Islet of Langerhans (tissue), 1 donor: ENCODE results near the gene RNF169.
"Not testable (repeated sequence)": the region's sequence is repeated elsewhere in the genome, so short reads cannot be mapped to it uniquely, and the experiment has no call there.

Experiments used
- FAIRE-seq: peaks from one replicate; lab custom pipeline; 2011; peaks lifted over from hg19 to GRCh38; lab: Jason Lieb, UNC

The RNF169 gene

DNA sequence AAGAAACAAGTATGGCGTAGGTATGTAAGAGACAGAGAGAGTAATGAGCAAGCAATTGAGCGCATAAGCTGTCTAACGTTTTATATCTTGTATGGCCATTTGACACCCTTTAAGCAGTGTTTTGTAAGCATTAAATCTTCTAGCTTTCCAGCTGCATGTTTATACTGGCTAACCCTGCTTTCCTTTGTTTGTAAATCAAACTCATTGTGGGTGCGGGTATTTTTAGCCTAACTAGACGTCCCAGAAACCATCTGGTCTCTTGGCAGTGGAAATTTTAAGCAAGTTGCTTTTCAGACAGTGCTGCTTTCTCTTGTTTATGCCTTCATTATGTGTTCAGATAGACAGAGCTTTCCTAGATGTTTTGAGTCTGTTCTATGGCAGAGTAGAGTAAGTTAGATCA lies 73.5 kb downstream of the RNF169 start:
- no peak for FAIRE-seq

DNA sequence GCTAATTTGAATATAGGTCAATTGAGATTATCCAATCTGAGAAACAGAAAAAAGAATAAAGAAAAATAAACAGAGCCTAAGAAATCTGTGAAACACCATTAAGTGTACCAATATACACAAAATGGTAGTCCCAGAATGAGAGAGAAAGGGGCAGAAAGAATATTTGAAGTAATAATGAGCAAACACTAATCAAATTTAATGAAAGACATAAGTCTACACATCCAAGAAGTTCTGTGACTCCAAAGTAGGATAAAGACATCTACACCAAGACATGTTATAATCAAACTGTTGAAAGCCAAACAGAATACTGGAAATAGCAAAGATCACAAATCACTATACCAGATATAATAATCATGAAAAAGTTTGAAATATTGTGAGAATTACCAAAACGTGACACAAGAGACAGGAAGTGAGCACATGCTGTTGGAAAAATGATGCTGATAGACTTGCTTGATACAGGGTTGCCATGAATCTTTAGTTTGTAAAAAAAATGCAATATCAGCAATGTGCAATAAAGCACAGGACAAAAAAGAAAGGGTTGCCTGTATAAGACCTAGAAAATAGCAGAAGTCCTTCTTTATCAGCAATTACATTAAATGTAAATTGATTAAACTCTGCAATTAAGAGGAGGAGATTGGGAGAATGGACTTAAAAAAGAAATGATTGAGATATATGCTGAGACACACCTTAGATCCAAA lies 75.8 kb downstream of the RNF169 start:
- no peak for FAIRE-seq

DNA sequence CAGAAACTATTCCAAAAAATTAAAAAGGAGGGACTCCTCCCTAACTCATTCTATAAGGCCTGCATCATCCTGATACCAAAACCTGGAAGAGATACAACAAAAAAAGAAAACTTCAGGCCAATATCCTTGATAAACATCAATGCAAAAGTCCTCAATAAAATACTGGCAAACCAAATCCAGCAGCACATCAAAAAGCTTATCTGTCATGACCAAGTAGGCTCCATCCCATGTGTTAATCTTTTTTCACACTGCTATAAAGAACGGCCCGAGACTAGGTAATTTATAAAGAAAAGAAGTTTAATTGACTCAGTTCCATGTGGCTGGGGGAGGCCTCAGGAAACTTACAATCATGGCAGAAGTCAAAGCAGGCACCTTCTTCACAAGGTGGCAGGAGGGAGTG lies 76.9 kb downstream of the RNF169 start:
- not testable (repeated sequence) for FAIRE-seq

DNA sequence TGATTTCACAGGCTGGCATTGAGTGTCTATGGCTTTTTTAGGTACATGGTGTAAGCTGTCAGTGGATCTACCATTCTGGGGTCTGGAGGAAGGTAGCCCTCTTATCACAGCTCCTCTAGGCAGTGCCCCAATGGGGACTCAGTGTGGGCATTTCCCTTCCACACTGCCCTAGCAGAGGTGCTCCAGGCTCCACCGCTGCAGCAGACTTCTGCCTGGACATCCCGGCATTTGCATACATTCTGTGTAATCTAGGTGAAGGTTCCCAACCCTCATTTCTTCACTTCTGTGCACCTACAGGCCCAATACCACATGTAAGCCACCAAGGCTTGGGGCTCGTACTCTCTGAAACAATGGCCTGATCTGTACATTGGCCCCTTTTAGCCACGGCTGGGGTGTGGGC lies 78.3 kb downstream of the RNF169 start:
- no peak for FAIRE-seq

DNA sequence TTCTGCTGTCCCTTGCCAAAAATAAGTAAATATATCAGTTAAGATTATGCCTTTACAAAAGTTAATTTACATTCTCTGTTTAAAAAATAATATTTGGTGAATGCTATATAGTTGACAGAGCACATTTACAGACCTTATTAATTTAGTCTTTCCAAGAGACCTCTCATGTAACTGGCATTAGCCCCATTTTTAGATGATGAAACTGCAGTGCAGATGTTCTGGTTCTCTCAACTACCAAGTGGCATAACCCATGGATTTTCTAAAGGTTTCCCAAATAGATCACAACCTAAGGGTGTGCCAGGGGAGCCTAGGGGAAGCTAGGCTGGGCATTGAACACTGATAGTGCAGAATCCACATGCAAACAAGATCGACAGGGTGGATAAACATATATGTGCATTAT lies 88.5 kb downstream of the RNF169 start:
- no peak for FAIRE-seq

DNA sequence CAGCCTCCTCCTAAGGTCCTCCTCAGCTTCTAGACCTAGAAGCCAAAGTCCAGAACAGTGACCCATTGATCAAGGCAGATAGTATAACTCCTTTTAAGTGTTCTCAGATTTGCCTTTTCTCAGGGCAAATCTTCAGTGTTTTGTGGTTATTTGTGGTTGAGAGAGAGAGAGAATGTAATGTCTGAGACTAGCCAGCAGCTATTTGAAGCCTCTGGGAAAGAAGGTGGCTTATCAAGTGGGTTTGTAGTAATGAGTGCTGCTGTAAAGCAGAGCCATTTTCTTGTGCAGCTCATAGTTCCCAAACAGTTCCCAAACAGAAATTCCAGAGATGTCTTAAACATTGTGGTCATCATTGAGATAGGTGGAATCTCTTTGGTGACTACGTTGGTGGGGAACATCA lies 89.5 kb downstream of the RNF169 start:
- no peak for FAIRE-seq

DNA sequence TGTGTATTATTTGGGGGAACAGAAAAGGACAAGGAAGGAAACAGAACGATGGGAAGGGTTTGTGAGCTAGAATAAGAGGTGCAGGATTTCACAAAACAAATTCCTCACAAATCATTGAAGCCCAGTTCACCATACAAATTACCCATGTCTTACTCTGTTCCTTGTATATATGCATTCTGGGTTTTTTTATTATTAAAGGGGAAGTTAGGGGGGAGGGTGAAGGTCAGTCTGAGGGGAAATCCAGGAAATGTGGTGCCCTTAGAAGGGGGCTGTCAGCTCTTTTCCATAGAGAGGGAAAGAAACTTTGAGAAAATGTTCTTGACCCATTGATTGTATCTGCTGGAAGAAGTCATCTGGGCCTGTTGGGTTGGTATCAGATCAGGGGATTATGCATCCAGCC lies 90.8 kb downstream of the RNF169 start:
- FAIRE-seq = no peak

DNA sequence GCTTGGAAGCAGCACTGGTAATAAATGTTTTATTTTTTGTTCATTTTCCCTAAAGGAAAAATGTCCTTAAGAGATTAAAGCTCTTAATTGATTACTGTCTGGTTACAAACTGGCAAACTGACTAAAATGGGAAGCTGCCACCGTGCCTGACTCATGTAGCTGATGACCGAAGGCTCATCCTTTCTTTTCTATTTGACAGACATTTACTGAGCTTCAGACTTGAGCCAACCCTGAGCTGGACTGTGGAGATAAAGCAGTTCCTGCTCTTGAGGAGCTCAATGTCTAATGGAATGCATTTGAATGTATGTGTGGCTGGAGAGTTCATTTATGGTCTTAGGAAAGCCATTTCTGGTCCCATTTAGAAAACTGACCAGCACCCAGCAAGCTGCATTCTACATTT lies 91.3 kb downstream of the RNF169 start:
- FAIRE-seq = no peak

DNA sequence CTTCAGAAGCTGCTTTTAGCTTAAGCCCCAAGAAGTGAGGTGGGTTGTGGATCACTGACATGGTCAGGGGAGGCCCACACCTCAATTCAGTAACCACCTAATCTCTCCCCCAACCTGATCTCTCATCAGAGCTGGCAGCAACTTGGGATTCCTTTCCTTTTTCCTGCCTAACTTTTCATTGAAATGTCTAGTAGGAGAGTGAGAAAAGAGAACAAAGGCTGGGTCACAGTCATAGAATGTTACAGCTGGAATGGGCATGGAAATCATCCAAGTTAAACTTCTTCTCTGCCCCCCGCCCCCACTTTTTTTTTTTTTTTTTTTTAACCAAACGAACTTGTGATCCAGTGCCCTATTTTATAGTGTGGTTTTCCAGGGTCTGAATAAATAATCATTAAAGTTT lies 91.8 kb downstream of the RNF169 start:
- FAIRE-seq = no peak

DNA sequence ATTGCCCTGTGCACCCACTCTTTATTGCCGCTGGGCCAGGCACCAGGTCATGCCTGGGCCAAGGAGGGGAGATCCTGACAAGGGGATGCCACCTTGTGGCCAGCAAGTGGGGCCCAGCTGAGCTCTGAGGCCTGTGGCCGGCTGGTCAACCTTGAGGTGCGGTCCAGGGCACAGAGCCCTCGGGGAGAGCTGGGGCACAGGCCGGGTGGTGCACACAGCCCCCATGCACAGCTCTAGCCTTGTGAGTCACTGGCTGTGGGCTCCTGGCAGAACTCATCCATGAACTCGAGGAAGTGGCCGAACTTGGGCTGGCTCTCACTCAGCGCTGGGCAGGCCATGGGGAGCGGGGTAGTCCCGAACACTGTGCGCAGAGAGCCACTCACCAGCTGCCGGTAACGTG lies 94.3 kb downstream of the RNF169 start:
- FAIRE-seq = no peak

DNA sequence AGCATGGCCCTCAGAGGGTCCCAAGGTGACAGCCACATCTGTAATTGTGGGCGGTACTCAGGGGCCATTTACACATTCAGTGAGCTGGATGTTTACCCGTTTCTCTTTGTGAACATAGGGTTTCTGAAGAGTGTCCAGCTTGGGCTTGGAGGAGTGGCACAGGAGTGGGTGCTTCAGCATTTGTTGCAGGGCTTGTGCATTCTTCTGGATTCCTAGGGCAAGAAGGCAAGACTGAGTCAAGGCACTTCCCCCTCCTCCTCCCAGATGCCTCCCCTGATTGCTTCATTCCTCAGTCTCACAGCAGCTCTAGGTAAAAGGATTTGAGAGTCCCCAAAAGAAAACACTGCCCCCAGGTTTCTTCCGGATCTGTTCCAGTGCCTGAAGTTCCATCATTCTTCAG lies 95.4 kb downstream of the RNF169 start:
- no peak for FAIRE-seq

DNA sequence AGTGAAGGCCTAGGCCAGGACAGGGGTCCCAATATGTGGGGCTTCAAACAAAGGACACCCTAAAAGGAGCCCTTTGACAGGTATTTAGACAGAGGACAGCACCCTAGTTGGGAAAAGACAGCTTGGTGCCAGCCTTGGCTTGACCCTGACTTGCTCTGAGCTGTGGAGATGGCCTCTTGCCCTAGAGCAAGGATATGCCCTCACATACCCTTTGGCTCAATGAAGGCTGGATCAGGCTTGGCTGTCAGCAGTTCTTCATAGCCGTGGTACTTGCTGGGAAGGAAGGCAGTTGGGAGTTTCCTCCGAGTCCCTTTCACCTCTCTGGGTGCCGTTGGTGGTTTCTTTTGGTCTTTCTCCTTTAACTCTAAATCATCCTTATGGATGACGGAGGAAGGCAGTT lies 96.2 kb downstream of the RNF169 start:
- FAIRE-seq = no peak

DNA sequence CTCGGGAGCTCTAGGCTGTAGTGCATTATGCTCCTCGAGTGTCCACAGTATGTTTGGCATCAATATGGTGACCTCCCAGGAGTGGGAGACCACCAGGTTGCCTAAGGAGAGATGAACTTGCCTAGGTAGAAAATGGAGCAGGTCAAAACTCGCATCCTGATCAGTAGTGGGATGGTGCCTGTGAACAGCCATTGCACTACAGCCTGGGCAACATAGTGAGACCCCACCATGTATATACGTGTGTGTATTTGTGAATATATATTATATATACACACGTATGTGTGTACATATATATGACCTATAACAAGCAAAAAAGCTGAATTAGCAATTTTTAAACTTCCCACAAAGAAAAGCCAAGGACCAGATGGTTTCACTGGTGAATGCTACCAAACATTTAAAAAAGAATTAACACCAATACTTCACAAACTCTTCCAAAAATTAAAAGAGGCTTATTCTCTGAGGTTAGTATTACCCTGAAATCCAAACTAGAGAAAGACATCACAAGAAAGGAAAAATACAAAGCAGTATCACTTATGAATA lies 97.4 kb downstream of the RNF169 start:
- FAIRE-seq = no peak

DNA sequence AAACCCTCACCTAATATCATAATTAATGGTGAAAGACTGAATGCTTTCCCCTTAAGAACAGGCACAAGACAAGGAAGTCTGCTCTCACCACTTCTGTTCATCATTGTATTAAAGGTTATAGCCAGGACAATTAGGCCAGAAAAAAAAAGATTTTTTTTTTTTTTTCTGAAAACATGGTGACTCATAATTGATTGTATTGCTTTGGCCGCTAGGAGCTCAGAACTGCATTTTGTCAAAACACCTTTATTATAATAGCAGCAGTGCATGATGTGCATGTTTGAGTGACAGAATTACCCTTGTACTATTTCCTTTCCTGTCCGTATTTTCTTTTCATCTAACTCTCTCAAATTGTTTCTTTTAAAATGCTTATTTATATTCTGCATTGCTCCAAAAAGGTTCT lies 98.1 kb downstream of the RNF169 start:
- no peak for FAIRE-seq

DNA sequence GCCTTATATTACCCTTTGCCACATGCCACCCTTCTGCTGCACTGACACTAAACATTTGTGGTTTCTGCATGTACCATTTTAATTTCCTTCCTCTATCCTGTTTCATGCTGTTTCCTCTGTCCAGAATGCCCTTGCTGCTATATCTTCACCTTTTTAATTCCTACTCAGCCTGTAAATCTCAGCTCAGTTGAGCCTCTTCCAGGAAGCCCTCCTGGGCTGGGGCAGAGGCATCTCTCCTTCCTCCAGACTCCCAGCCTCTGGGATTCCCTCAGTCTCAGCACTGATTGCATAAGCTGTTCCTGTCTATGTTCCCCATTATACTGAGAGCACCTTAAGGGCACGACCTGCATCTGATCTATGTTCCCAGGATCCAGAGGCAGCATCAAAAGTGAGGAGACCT lies 98.7 kb downstream of the RNF169 start:
- no peak for FAIRE-seq

DNA sequence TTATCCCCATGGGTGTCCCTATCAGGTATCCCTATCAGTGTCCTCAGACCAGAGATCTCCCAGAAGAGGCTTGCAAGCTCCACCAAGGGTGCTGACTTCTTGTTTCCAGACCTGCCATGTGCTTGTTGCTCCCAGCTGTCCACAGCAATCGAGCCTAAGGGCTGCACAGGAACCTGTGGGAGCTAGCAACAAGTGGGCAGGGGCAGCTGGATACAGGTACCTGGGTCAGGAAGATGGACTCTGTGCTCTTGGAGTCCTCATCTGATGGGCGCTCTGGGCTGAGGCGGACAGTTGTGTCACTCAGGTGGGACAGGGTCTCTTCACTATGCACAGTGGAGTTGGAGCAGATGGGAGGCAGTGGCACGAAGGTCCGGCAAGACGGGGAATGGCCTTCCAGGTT lies 99.2 kb downstream of the RNF169 start:
- no peak for FAIRE-seq

DNA sequence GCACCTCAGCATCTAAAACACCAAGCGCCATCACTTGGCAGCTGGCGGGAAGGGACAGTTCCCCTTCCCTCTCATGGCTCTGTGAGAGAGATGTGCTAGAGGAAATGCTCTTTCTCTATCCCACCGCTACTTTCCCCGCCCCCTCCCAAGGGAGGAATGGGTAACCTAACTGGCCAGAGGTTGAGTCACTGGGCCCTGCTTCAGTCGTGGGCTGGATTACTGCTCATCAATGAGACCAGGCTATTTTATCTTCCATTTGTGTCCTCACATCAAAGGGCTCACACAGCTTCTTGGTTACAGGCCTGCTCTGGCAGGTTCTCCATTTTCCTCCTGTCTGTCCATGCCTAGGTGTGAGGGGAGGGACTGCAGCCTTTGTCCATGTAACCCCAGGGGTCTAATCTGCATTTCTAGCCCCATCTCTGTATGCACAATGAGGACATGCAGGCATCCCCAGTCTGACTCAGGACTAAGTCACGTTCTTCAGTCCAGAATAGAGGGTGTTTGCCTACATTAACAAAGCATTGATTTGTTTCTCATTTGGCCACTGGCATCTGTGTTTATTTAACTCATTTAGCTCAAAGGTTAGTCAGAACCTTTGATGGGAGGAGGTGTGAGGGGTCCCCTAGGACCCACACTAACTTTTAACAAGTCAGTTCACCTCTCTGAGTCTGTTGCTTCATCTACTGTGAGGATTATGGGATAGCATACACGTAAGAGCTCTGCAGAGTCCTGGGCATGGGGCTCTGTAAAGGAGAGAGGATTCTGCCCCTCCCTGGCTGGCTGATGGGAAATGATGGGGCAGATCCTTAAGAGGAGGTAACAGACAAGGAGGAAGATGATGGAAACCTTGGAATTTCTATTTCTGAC lies 101.1 kb downstream of the RNF169 start:
- no peak for FAIRE-seq

DNA sequence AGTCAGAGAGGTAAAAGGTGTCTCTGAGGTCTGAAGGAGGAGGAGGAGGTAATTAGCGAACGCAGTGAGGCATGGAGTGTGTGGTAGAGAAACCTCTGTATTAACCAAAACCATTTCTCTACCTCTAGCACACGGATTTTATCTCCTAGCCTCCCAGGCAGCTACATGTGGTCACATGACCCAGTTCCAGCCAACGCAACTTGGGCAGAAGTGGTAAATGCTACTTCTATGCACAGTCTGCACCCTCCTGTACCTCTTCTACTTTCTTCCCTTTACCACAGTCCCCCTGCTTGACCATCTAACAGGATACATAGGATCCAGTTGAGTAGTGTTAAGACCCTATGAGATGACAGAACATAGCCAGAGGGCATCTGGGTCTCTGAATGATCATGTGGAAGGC lies 104.6 kb downstream of the RNF169 start:
- FAIRE-seq = no peak

DNA sequence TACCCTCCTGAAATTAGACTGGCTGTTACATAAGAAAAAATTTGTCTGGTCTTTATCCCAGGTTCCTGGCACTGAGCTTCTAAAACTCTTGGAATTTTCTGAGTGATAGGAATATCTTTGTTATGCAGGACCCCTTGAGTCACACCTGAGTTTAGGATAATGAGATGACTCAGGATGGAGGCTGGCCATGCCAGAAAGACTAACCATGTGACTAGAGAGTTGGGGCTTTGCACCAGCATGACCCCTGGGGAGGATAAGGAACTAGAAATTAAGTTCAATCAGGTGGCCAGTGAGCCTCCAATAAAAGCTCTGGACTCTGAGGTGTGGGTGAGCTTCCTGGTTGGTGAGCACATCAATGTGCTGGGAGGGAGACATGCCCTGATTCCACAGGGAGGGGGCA lies 112.1 kb downstream of the RNF169 start:
- FAIRE-seq = no peak

DNA sequence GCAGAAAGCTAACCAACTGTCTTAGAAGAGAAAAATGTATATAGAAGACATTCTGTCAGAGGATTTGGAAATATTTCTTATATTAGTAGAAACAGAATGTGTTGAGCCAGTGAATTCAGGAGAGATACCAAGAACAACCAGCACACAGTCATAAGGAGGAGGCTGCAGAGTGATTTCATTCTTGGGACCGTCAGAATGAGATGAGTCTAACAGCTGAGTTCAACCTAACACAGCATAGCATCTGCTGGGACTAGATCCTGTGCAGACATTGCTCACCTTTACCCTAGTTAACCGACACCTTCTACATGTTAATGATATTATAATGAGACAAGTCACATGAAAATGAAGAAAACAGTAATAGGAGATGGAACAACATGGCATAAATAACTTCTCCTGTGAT lies 114.8 kb downstream of the RNF169 start:
- no peak for FAIRE-seq

DNA sequence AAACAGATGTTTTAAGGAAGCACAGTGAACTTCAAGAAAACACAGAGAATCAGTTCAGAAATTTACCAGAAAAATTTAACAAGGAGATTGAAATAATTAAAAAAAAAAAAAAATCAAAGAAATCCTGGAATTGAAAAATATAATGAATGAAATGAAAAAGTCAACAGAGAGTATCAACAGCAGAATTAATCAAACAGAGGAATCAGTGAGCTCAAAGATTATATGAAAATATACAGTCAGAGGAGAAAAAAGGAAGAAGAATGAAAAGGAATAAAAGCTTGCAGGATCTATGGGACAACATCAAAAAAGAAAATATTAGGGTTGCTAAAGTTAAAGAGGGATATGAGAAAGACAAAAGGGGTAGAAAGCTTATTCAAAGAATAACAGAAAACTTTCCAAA lies 117.9 kb downstream of the RNF169 start:
- FAIRE-seq = no peak

DNA sequence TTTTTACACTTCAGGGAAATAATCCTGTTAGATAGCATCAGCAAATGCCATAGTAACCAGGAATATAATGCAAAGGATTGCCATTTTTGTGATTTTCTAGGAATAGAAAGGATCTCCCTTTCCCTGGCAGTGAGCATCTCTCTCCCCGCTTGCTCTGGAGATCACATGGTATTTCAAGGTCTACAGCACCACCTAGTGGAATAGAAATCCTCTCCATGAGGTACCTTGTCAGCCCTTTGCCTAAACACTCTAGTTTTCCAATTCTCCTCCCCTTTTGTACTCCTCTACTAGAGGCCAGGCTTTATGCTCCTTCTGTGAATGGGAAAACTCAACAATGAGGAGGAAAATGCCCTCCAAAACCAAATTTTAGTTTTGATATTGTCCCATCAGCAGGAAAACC lies 121.8 kb downstream of the RNF169 start:
- FAIRE-seq = no peak

DNA sequence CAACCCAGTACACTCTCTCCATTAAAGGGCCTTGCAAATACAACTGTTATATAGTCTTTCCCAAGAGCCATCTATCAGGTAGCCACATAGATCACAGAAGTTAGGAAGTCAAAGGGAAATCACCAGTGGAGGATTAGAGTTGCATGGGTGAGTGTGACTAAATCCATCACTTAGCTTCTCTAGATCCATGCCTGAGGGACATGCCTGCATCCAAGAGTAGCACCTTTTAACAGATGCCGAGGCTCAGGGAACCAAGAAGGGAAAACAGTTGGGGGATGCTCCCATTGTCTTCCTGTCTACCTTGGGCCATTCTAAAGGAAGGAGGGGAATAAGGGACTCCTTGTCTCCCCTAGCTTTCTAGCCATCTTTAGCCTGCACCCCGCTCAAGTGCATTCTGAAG lies 122.4 kb downstream of the RNF169 start:
- no peak for FAIRE-seq

DNA sequence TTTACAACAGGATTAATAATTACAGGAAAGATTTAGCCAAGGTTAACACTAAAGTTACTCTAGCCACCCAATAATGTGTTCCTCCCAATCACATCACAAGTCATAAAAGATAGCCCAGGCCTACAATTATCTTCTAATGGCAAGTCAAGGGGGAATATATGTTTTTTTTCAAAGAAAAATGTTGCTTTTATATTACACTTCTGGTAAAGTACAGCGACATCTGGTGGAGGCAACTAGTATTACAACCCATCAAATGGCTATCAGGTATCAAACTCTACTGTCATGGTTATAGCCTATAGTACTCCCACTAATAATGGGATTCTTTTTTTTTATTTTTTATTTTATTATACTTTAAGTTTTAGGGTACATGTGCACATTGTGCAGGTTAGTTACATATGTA lies 128.5 kb downstream of the RNF169 start:
- FAIRE-seq = no peak
